ENCODE results near the gene PTP4A2.
A peak's percentile ranks its signal among the peaks of the same experiment; 100 is the strongest.

PTP4A2 gene

GRCh38 chr1:31938184-31938975, at the start of gene PTP4A2:
TSS of gene PTP4A2 (minus strand) at chr1:31938368. CDS start at chr1:31919065, 19,303 bp downstream.
- peak; percentile 70 for DNase-seq

GRCh38 chr1:31987135-31987619, 49.0 kb upstream of the PTP4A2 start:
- no peak for DNase-seq

GRCh38 chr1:31985430-31985829, 47.3 kb upstream of the PTP4A2 start:
- no peak for DNase-seq

- peak; percentile 20 for DNase-seq
Measured at GRCh38 chr1:31984419-31985347, 46.5 kb upstream of the PTP4A2 start.

GRCh38 chr1:31981972-31982371, 43.8 kb upstream of the PTP4A2 start:
- peak; percentile 4 for DNase-seq

- DNase-seq, result no peak
Measured at GRCh38 chr1:31981456-31981839, 43.3 kb upstream of the PTP4A2 start.

GRCh38 chr1:31980835-31981455, 42.8 kb upstream of the PTP4A2 start:
- no peak for DNase-seq

GRCh38 chr1:31978843-31979400, 40.8 kb upstream of the PTP4A2 start:
- DNase-seq, result no peak

- no peak for DNase-seq
Measured at GRCh38 chr1:31977385-31978131, 39.4 kb upstream of the PTP4A2 start.

- DNase-seq, result no peak
Measured at GRCh38 chr1:31976401-31976800, 38.2 kb upstream of the PTP4A2 start.

GRCh38 chr1:31970873-31971272, 32.7 kb upstream of the PTP4A2 start:
- DNase-seq, result no peak

- DNase-seq, result no peak
Measured at GRCh38 chr1:31961536-31961935, 23.4 kb upstream of the PTP4A2 start.

GRCh38 chr1:31959521-31960340, 21.6 kb upstream of the PTP4A2 start:
- no peak for DNase-seq

- DNase-seq, result peak; percentile 55
Measured at GRCh38 chr1:31957701-31958674, 19.8 kb upstream of the PTP4A2 start.

- DNase-seq, result peak; percentile 83
Measured at GRCh38 chr1:31955917-31956736, 18.0 kb upstream of the PTP4A2 start.

- DNase-seq, result no peak
Measured at GRCh38 chr1:31954607-31955283, 16.6 kb upstream of the PTP4A2 start.

GRCh38 chr1:31952825-31953220, 14.7 kb upstream of the PTP4A2 start:
- no peak for DNase-seq

- no peak for DNase-seq
Measured at GRCh38 chr1:31951276-31951675, 13.1 kb upstream of the PTP4A2 start.

Measured in stimulated activated naive CD4-positive, alpha-beta T cell treated with Interleukin-2 at 50 U/mL for 16 hours (primary cell).